B cell (primary cell): ENCODE data around the gene DLD. TPM values are rescaled to one million over a fixed set of nuclear protein-coding genes. Genes with fewer than 3 reads are reported as not detected.

ENCODE experiments used
- ATAC-seq: fragments of 200-7000 bp; cut with Tn5 transposase; one replicate; pipeline ENCODE4 v1.10.0; 2021; ENCODE audit warnings: low read depth, mild to moderate bottlenecking, moderate number of reproducible peaks, moderate library complexity
- CTCF ChIA-PET: fragments of 350-600 bp; sonication (Branson Sonifier 250); formaldehyde crosslinking; loops from one replicate; lab custom pipeline; 2021; ENCODE audit warnings: antibody characterized with exemption, inconsistent platforms; lab: Charles Lee
- POLR2A ChIA-PET: fragments of 350-600 bp; sonication (Branson Sonifier 250); formaldehyde crosslinking; loops from one replicate; lab custom pipeline; 2021; ENCODE audit warnings: antibody characterized with exemption; lab: Charles Lee
- DNase-seq: peaks from one replicate; pipeline ENCODE4 v3.0.0; 2013
- H2AFZ ChIP-seq: 2 replicates; pipeline ENCODE4 v1.6.1; 2012; ENCODE audit warnings: mild to moderate bottlenecking, low read depth, low read length; ENCODE audit not compliant: insufficient read depth, poor library complexity, severe bottlenecking
- H3K27ac ChIP-seq, 2 donors: 1 replicate in 1 of 2; 2 replicates in 1 of 2; pipeline ENCODE4 v1.5.1; 2012 to 2013; ENCODE audit warnings: low read length in 2 of 2, mild to moderate bottlenecking in 2 of 2, moderate library complexity in 1 of 2
- H3K27me3 ChIP-seq, 4 experiments: fragments of 200-600 bp in 1 of 4; sonication (generic) in 1 of 4; replicated peaks in 1 of 4; 1 replicate in 2 of 4; 2 replicates in 2 of 4; pipeline versions ENCODE4 v1.6.1 to v1.7.0; 2013 to 2016; ENCODE audit warnings: low read length in 3 of 4, mild to moderate bottlenecking in 2 of 4, mixed read lengths in 1 of 4, moderate library complexity in 1 of 4; ENCODE audit not compliant: insufficient read depth in 4 of 4, control insufficient read depth in 3 of 4; ENCODE audit errors: control extremely low read depth in 1 of 4
- H3K36me3 ChIP-seq, 2 experiments: replicated peaks in 1 of 2; 1 replicate in 1 of 2; 2 replicates in 1 of 2; pipeline versions ENCODE4 v1.6.1 to v1.7.1; 2013; ENCODE audit warnings: low read length in 1 of 2; ENCODE audit not compliant: insufficient read depth in 2 of 2, control insufficient read depth in 1 of 2; ENCODE audit errors: control extremely low read depth in 1 of 2, extremely low read depth in 1 of 2
- H3K4me1 ChIP-seq, 2 donors: fragments of 200-600 bp in 1 of 2; sonication (generic) in 1 of 2; 1 replicate in 1 of 2; 2 replicates in 1 of 2; pipeline versions ENCODE4 v1.5.1 to v1.6.1; 2013 to 2017; ENCODE audit warnings: low read length in 2 of 2; ENCODE audit not compliant: control insufficient read depth in 2 of 2, insufficient read depth in 2 of 2
- H3K4me2 ChIP-seq: replicated peaks from 2 replicates; pipeline ENCODE3; 2012; ENCODE audit warnings: mild to moderate bottlenecking, low read depth, low read length; ENCODE audit not compliant: poor library complexity, severe bottlenecking
- H3K4me3 ChIP-seq, 5 experiments: fragments of 200-600 bp in 1 of 5; sonication (generic) in 1 of 5; 1 replicate in 3 of 5; 2 replicates in 2 of 5; pipeline versions ENCODE4 v1.5.1 to v1.7.0; 2011 to 2016; ENCODE audit warnings: low read length in 4 of 5, mild to moderate bottlenecking in 4 of 5, low read depth in 2 of 5, control low read depth in 1 of 5, moderate library complexity in 1 of 5; ENCODE audit not compliant: insufficient read depth in 1 of 5; ENCODE audit errors: control extremely low read depth in 1 of 5, extremely low read depth in 1 of 5
- H3K79me2 ChIP-seq: fragments of 200-600 bp; sonication (generic); one replicate; pipeline ENCODE4 v1.6.0; 2016; ENCODE audit warnings: low read length; ENCODE audit not compliant: control insufficient read depth, insufficient read depth
- H3K9ac ChIP-seq: fragments of 200-600 bp; sonication (generic); 2 replicates; pipeline ENCODE4 v1.6.1; 2017; ENCODE audit warnings: mild to moderate bottlenecking, low read length, moderate library complexity
- H3K9me3 ChIP-seq, 3 donors: one replicate each; pipeline versions ENCODE4 v1.6.1 to v1.7.1; 2013; ENCODE audit warnings: low read length in 2 of 3; ENCODE audit not compliant: control insufficient read depth in 2 of 3, insufficient read depth in 1 of 3; ENCODE audit errors: control extremely low read depth in 1 of 3
- H4K20me1 ChIP-seq: 2 replicates; pipeline ENCODE4 v1.6.0; 2012; ENCODE audit warnings: mild to moderate bottlenecking, low read length; ENCODE audit not compliant: insufficient read depth, control insufficient read depth, poor library complexity, severe bottlenecking
- H3K27ac Mint-ChIP-seq: one replicate; pipeline ENCODE4 v1.8.0; 2021; ENCODE audit warnings: mixed read lengths
- H3K27me3 Mint-ChIP-seq: one replicate; pipeline ENCODE4 v1.8.0; 2021; ENCODE audit warnings: mixed read lengths
- H3K4me1 Mint-ChIP-seq: one replicate; pipeline ENCODE4 v1.8.0; 2021; ENCODE audit warnings: mixed read lengths
- H3K4me3 Mint-ChIP-seq: one replicate; pipeline ENCODE4 v1.8.0; 2021; ENCODE audit warnings: mixed read lengths
- H3K9me3 Mint-ChIP-seq: one replicate; pipeline ENCODE4 v1.8.0; 2022; ENCODE audit warnings: mixed read lengths; ENCODE audit not compliant: insufficient read depth
- CTCF ChIP-seq: fragments of 200-600 bp; IDR thresholded peaks from one replicate; pipeline ENCODE4 v1.8.0; 2022; ENCODE audit warnings: antibody characterized with exemption, mild to moderate bottlenecking
- EZH2 ChIP-seq: IDR thresholded peaks from 2 replicates; pipeline ENCODE4 v1.6.1; 2012; ENCODE audit warnings: borderline replicate concordance, low read depth, mild to moderate bottlenecking, moderate library complexity, low read length; ENCODE audit not compliant: insufficient read depth, poor library complexity, severe bottlenecking
- WGBS: methylation state at CpG from one replicate; pipeline ENCODE4 v1.1.5; 2013; ENCODE audit warnings: missing lambda C conversion rate; ENCODE audit not compliant: insufficient coverage; 5-methylcytosine and 5-hydroxymethylcytosine counted together
- intact Hi-C: fragments of 100-400 bp; cut with micrococcal nuclease; formaldehyde crosslinking; loops from one replicate; pipeline ENCODE4 v1.10.0; 2022
- polyA plus RNA-seq: library from polyadenylated mRNA; depleted of rRNA; stranded (reverse); fragments of >200 nt; gene quantifications from 2 replicates; pipeline ENCODE4 v1.2.3, GENCODE V29; 2012
- total RNA-seq, 2 donors: library from RNA; stranded (reverse); fragments of 120-200 nt in 1 of 2; gene quantifications; 1 replicate in 1 of 2; 2 replicates in 1 of 2; pipeline versions ENCODE4 v1.2.3 to v1.2.4, GENCODE V29; 2013 to 2022

DLD gene
- total and polyA plus RNA-seq, 2 donors (not counting 1 experiment from before 2014, with no cell fraction given), result 26.7 to 47.9 TPM

GRCh38 chr7:107874111-107874510, 16.9 kb upstream of the DLD start:
- intact Hi-C loops, result loop anchor here (2.0 kb wide), 1 partner anchor 149 kb away; no protein-coding TSS in a partner anchor
- no peak overlapping the region for H3K4me3 ChIP-seq
- no peaks in the 10 kb centered on the region for H3K9me3 Mint-ChIP-seq
- H3K27me3 ChIP-seq, result no peaks in the 10 kb centered on the region
- TF ChIP-seq CTCF (no peak), EZH2 (no peak)
- no peak overlapping the region for H3K9ac ChIP-seq
- DNase-seq (no peak), ATAC-seq (no peak)
- POLR2A ChIA-PET, result interaction anchor here (1.0 kb wide), 1 partner anchor 130 kb away, joined by 3 read pairs; the partner anchor contains the start of gene CBLL1
- CTCF ChIA-PET, result interaction anchor here (1.0 to 7.9 kb wide), 11 partner anchors 9 to 1080 kb away, joined by 3 to 75 read pairs (median 6); partner anchors contain the start of gene DLD
- H4K20me1 ChIP-seq, result no peaks in the 10 kb centered on the region
- H3K27ac Mint-ChIP-seq, result no peak overlapping the region
- peaks cover 17% of the 10 kb centered on the region for H3K27me3 Mint-ChIP-seq
- H3K4me1 Mint-ChIP-seq, result peaks cover 4% of the 10 kb centered on the region
- H3K4me1 ChIP-seq, result no peaks in the 10 kb centered on the region
- no peaks in the 10 kb centered on the region for H3K9me3 ChIP-seq
- no peaks in the 10 kb centered on the region for H3K36me3 ChIP-seq
- H3K79me2 ChIP-seq, result no peaks in the 10 kb centered on the region
- WGBS, result 88% methylated on average over 1 of the region's 2 CpGs
- H3K4me3 Mint-ChIP-seq, result no peak overlapping the region
- no peak overlapping the region for H3K27ac ChIP-seq
- no peak overlapping the region for H2AFZ ChIP-seq
- H3K4me2 ChIP-seq, result no peak overlapping the region

- DNase-seq (peak; percentile 59), ATAC-seq (peak; percentile 82)
- no peaks in the 10 kb centered on the region for H4K20me1 ChIP-seq
- no peak overlapping the region for H3K9ac ChIP-seq
- no peaks in the 10 kb centered on the region for H3K79me2 ChIP-seq
- H3K27me3 ChIP-seq, result no peaks in the 10 kb centered on the region
- Mint-ChIP-seq H3K9me3 (no peaks in the 10 kb centered on the region), H3K27ac (no peak overlapping the region), H3K4me1 (peaks cover 4% of the 10 kb centered on the region), H3K27me3 (peaks cover 22% of the 10 kb centered on the region), H3K4me3 (no peak overlapping the region)
- no peak overlapping the region for H3K4me2 ChIP-seq
- POLR2A ChIA-PET, result interaction anchor here (0.7 to 1.0 kb wide), 2 partner anchors 131 to 764 kb away, joined by 3 to 6 read pairs; partner anchors contain the start of gene CBLL1
- intact Hi-C loops, result loop anchor here (2.0 to 5.0 kb wide), 2 partner anchors 150 to 1083 kb away; no protein-coding TSS in a partner anchor
- peak overlapping the region; percentile 12 for H2AFZ ChIP-seq
- H3K4me1 ChIP-seq, result no peaks in the 10 kb centered on the region
- 0% methylated on average over 1 of the region's 6 CpGs for WGBS
- H3K4me3 ChIP-seq, result no peak overlapping the region
- no peak overlapping the region for H3K27ac ChIP-seq
- TF ChIP-seq EZH2, result no peak
- peak; percentile 92 for TF ChIP-seq CTCF
- H3K36me3 ChIP-seq, result no peaks in the 10 kb centered on the region
- no peaks in the 10 kb centered on the region for H3K9me3 ChIP-seq
- CTCF ChIA-PET, result interaction anchor here (0.6 to 7.9 kb wide), 17 partner anchors 9 to 1081 kb away, joined by 3 to 75 read pairs (median 4); partner anchors contain the start of gene DLD
These were observed 16.2 kb upstream of the DLD start for GRCh38 chr7:107874605-107875446.
